HG02884 (cell line): Measurements from ENCODE around the gene H1-8.
"Not testable (repeated sequence)": the region's sequence is repeated elsewhere in the genome, so short reads cannot be mapped to it uniquely, and the experiment has no call there.

ENCODE experiments used
- ATAC-seq: cut with Tn5 transposase; IDR thresholded peaks from one replicate; pipeline ENCODE4 v1.9.1; 2021; ENCODE audit warnings: mild to moderate bottlenecking, moderate library complexity; ENCODE audit not compliant: unreplicated experiment

The H1-8 gene

GRCh38 chr3:129514563-129514962 is 28.4 kb upstream of the H1-8 start:
- ATAC-seq: no peak

- ATAC-seq: not testable (repeated sequence)
These were observed 27.7 kb upstream of the H1-8 start for GRCh38 chr3:129515108-129515820.

GRCh38 chr3:129515821-129516432 is 27.0 kb upstream of the H1-8 start:
- not testable (repeated sequence) for ATAC-seq

DNA sequence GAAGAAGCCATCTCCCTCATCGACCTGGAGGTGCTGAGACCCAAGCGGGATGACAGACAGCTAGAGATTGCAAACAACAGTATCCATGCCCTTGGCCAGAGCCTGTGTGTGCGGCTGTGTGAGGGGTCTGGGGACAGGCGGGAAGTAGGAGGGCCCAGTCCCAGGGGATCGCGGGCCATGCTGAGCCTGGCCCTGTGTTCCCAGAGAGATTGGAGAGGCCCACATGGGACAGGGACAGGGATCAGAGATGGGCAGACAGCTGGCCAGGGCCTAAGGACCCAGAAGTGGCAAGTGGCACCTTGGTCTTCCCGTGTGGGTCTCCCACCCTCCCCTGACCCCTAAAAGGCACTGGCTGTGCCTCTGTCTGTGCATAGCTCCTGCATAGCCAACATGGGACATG is 25.5 kb upstream of the H1-8 start:
- ATAC-seq: no peak

- no peak for ATAC-seq
These were observed 24.9 kb upstream of the H1-8 start for GRCh38 chr3:129518038-129518561.

- ATAC-seq: no peak
These were observed 24.4 kb upstream of the H1-8 start for GRCh38 chr3:129518581-129518980.

- no peak for ATAC-seq
These were observed 23.5 kb upstream of the H1-8 start for GRCh38 chr3:129519449-129519848.

- no peak for ATAC-seq
These were observed 22.9 kb upstream of the H1-8 start for GRCh38 chr3:129519896-129520715.

DNA sequence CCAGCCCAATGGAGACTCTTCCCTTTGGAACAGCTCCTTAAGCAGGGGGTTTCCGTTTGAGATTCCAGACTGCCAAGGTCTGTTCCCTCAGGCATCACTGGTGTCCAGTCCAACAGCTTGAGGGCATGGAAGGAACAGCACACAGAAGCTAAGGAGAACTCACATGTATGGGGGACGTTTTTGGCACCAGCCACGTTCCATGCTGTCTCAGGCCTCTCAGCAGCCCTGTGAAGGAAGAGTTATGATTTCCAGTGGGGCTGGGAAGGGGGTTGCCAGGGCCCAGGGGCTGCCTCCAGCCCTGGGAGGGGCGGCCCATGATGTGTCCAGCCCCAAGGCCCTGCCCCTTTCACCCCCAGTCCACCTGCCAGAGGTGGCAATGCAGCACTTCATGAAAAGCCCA is 22.0 kb upstream of the H1-8 start:
- ATAC-seq: no peak

DNA sequence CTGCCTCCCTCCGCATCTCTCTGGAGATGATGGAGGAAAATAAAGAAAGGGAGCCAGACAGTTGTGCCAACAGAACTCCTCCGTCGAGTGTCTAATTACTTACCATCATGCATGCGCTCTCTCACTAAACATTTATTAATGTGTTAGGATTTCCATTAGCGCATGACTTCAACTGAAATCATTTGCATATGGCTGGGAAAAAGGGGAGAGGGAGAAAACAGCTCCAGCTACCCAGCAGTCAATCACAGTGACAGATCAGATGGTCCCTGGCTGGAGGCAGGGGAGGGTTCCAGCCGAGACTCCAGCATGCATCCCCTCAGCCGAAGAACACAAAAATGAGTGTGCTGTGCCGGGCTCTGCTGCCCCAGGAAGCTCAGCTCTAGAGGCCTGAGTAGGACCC is 21.4 kb upstream of the H1-8 start:
- ATAC-seq: no peak

DNA sequence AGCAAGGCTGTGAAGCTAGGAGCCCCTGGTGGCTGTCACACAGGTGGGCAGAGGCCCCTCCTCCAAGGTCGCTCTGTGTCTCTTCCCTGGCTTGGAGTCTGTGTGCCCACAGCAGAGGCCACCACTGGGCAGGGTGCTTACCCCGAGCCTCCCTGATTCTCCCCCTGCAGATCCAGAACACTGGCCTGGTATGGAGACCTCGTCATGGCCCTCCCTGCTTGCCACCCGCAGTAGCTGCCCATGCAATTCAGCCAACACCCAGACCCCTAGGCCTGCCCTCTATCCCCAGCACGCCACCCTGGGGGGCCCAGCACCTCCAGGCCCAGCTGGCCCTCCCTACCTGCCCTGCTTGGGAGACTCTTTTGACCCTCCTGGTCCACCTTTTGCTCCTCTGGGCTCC is 20.0 kb upstream of the H1-8 start:
- ATAC-seq: no peak

DNA sequence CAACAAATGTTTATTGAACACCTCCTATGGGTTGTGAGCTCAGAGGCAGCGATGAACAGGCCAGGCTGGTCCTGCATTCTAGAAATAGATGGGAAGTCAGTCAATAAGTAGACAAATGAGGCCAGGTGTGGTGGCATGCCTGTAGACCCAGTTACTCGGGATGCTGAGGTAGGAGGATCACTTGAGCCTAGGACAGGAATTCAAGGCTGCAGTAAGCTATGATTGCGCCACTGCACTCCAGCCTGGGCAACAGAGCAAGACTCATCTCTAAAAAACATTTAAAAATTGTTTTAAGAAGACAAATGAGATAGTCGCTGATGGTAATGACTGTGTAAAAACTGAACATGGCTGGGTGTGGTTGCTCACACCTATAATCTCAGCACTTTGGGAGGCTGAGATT is 18.9 kb upstream of the H1-8 start:
- ATAC-seq: no peak

GRCh38 chr3:129525341-129525968 is 17.5 kb upstream of the H1-8 start:
- ATAC-seq: no peak

- peak; percentile 97 for ATAC-seq
These were observed 16.7 kb upstream of the H1-8 start for GRCh38 chr3:129526121-129526900.

DNA sequence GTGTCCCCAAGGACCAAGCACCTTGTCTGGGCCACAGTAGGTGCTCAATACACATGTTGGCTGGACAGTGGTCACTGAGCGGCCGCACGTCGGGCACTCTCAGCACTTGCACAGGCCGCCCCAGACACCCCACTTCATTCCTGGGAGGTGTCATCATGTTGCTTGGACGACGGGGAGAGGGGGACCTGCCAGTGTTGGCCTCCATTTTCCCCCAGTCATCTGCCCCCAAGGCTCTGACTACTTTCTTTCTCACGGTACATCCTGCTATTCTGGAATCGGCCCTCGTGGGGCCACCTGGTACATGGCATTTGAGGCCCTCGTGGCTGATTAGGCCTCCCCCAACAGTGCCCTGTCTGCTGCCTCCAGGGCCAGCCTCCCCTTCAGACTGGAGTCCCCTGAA is 15.7 kb upstream of the H1-8 start:
- ATAC-seq: no peak

DNA sequence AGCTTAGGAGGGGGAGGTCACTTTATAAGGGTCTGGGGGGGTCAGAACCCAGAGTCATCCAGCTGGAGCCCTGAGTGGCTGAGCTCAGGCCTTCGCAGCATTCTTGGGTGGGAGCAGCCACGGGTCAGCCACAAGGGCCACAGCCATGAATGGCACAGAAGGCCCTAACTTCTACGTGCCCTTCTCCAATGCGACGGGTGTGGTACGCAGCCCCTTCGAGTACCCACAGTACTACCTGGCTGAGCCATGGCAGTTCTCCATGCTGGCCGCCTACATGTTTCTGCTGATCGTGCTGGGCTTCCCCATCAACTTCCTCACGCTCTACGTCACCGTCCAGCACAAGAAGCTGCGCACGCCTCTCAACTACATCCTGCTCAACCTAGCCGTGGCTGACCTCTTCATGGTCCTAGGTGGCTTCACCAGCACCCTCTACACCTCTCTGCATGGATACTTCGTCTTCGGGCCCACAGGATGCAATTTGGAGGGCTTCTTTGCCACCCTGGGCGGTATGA is 14.3 kb upstream of the H1-8 start, which contains the start of gene RHO:
Gene RHO (plus strand): TSS at position 51 of the 512 bp plus-strand sequence. CDS start 95 bp downstream, at position 146.
- ATAC-seq: no peak

DNA sequence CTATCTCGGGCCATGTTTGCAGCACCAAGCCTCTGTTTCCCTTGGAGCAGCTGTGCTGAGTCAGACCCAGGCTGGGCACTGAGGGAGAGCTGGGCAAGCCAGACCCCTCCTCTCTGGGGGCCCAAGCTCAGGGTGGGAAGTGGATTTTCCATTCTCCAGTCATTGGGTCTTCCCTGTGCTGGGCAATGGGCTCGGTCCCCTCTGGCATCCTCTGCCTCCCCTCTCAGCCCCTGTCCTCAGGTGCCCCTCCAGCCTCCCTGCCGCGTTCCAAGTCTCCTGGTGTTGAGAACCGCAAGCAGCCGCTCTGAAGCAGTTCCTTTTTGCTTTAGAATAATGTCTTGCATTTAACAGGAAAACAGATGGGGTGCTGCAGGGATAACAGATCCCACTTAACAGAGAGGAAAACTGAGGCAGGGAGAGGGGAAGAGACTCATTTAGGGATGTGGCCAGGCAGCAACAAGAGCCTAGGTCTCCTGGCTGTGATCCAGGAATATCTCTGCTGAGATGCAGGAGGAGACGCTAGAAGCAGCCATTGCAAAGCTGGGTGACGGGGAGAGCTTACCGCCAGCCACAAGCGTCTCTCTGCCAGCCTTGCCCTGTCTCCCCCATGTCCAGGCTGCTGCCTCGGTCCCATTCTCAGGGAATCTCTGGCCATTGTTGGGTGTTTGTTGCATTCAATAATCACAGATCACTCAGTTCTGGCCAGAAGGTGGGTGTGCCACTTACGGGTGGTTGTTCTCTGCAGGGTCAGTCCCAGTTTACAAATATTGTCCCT is 13.4 kb upstream of the H1-8 start:
- no peak for ATAC-seq

GRCh38 chr3:129530251-129530791 is 12.7 kb upstream of the H1-8 start:
- ATAC-seq: no peak

- no peak for ATAC-seq
These were observed 12.2 kb upstream of the H1-8 start for GRCh38 chr3:129530821-129531220.
